Measurements from ENCODE around the gene HSP90B1. TPM values are rescaled to one million over a fixed set of nuclear protein-coding genes. Genes with fewer than 3 reads are reported as not detected.

Gene HSP90B1
- total and polyA plus RNA-seq, 9 of the 15 experiments (the other 6 are each of a cell fraction or from before 2014, with no cell fraction given), result 196 to 719 (median 557) TPM

DNA sequence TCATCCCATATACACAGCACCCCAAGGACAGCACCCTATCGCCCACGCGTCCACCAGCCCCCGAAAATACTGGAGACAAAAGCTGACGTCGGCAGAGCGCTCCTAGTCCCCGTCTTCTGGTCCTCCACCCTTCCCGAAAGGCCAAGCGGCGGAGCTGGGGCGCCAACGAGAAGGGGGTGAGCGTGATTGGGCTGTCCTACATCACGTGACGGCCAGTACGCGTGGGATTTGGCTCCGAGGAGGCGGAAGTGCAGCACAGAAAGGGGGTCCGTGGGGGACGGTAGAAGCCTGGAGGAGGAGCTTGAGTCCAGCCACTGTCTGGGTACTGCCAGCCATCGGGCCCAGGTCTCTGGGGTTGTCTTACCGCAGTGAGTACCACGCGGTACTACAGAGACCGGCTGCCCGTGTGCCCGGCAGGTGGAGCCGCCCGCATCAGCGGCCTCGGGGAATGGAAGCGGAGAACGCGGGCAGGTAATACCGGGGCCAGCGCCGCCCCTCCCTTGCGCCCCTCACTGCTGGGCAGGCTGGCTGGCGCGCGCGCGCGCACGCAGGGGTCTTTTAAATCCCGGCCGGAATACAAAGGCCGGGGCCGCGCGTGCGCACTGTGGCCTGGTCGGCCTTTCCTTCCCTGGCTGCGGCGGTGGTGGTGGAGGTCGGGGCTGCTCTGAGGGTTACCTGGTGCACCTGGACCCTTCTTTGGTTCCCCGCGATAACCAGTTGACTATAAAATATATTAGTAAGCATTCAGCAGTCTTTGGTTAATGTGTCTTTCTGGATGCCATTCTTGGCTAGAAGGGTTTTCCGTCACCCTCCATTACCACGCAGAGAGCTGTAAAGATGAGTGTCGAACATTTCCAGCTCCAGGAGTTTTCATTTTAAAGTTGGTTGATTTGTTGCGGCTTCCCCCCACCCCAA, 35.6 kb downstream of the HSP90B1 start, which contains the start of gene TDG (continued):
- TF ChIP-seq MXD1 (CRISPR knock-in tag; IDR thresholded peaks at IDR 0.05; ENCODE audit: borderline replicate concordance, poor library complexity, severe bottlenecking) (no peak), NFIC (IDR thresholded peaks at IDR 0.05) (peak; percentile 73), ZBED1 (IDR thresholded peaks at IDR 0.05) (no peak), ZBTB1 (CRISPR knock-in tag; IDR thresholded peaks at IDR 0.05; ENCODE audit: borderline replicate concordance, low read depth) (peak; percentile 81; the same call in 1 of the 2 replicates), RHOXF2B (CRISPR knock-in tag; conservative IDR thresholded peaks at IDR 0.05) (no peak), CREM (IDR thresholded peaks at IDR 0.05; ENCODE audit: low read depth) (peak; percentile 76), MYNN (IDR thresholded peaks at IDR 0.05) (peak; percentile 76; the same call in 1 of the 2 replicates), MYNN (CRISPR knock-in tag; IDR thresholded peaks at IDR 0.05) (no peak), CREBBP (IDR thresholded peaks at IDR 0.05; ENCODE audit: low read depth, low read length) (no peak), HMGN3 (IDR thresholded peaks at IDR 0.05; ENCODE audit: borderline replicate concordance, extremely low read depth, insufficient read length, low read depth, low read length) (peak; percentile 65), KDM2B (CRISPR knock-in tag; IDR thresholded peaks at IDR 0.05) (no peak), ZNF384 (IDR thresholded peaks at IDR 0.05; ENCODE audit: low read depth, low read length) (no peak), HDAC8 (tag; IDR thresholded peaks at IDR 0.05) (0 out of 2 replicates have a peak, but pooled peaks have one; percentile 8), ZNF561 (CRISPR knock-in tag; conservative IDR thresholded peaks at IDR 0.05) (no peak), ZBTB5 (IDR thresholded peaks at IDR 0.05) (no peak), CCNT2 (IDR thresholded peaks at IDR 0.05; ENCODE audit: borderline replicate concordance, extremely low read depth, insufficient read length, low read depth, low read length) (peak; percentile 70), KDM4B (IDR thresholded peaks at IDR 0.05; ENCODE audit: borderline replicate concordance in 2 of 2, low read depth in 1 of 2) (peak in 1 of 2 experiments; percentile 82; a peak in 1 of 4 replicates), NUFIP1 (IDR thresholded peaks at IDR 0.05; ENCODE audit: partially characterized antibody) (no peak), ZBTB11 (CRISPR knock-in tag; IDR thresholded peaks at IDR 0.05) (peak; percentile 91 to 99 (median 97)), YBX1 (IDR thresholded peaks at IDR 0.05) (no peak)

All from K562 (cell line).